Psoas muscle (tissue), 8 donors: ENCODE measurements around the gene SLC23A2. TPM values are rescaled to one million over a fixed set of nuclear protein-coding genes. Genes with fewer than 3 reads are reported as not detected.

Experiments used
- ATAC-seq, 4 donors: fragments of 200-7000 bp; cut with Tn5 transposase; one replicate each; pipeline ENCODE4 v1.9.1; 2020; ENCODE audit warnings: moderate library complexity in 3 of 4, mild to moderate bottlenecking in 2 of 4
- DNase-seq, 2 donors: peaks; one replicate each; pipeline ENCODE4 v3.0.0-alpha.2; 2020
- H3K27ac ChIP-seq: fragments of 200-600 bp; one replicate; pipeline ENCODE4 v1.8.0; 2022
- H3K27me3 ChIP-seq, 3 donors: fragments of 200-600 bp in 1 of 3; one replicate each; pipeline versions ENCODE4 v1.6.1 to v1.8.0; 2013 to 2022; ENCODE audit warnings: low read length in 2 of 3, mild to moderate bottlenecking in 2 of 3, moderate library complexity in 1 of 3; ENCODE audit not compliant: insufficient read depth in 3 of 3
- H3K36me3 ChIP-seq, 2 donors: fragments of 200-600 bp in 1 of 2; one replicate each; pipeline versions ENCODE4 v1.6.1 to v1.8.0; 2013 to 2022; ENCODE audit warnings: low read depth in 1 of 2, mild to moderate bottlenecking in 1 of 2, moderate library complexity in 1 of 2; ENCODE audit not compliant: insufficient read depth in 1 of 2
- H3K4me1 ChIP-seq: fragments of 200-600 bp; one replicate; pipeline ENCODE4 v1.8.0; 2022
- H3K4me3 ChIP-seq: fragments of 200-600 bp; one replicate; pipeline ENCODE4 v1.8.0; 2022; ENCODE audit warnings: mild to moderate bottlenecking
- H3K9me3 ChIP-seq: fragments of 200-600 bp; one replicate; pipeline ENCODE4 v1.8.0; 2022
- WGBS, 3 donors: extraction: QIAGEN DNeasy Blood & Tissue Kit; methylation state at CpG; one replicate each; pipeline versions ENCODE4 v1.1.6 to v1.1.7; 2013; 5-methylcytosine and 5-hydroxymethylcytosine counted together
- intact Hi-C, 2 donors: fragments of 100-400 bp; cut with DNase I; formaldehyde crosslinking; loops; one replicate each; pipeline versions ENCODE4 v1.11.0 to v1.14.2; 2022
- polyA plus RNA-seq, 3 donors: library from polyadenylated mRNA; stranded (reverse); fragments of 200-250 nt; gene quantifications; one replicate each; pipeline ENCODE4 v1.2.3, GENCODE V29; 2013
- total RNA-seq, 4 donors: library from RNA; stranded (reverse); fragmentation: NEBNext Ultra II Directional in 2 of 4; extraction: Animal tissue kit (Norgen Biotek cat#: 25700) in 2 of 4; gene quantifications; one replicate each; pipeline versions ENCODE4 v1.2.1 to v1.2.4, GENCODE V29; 2021 to 2023
- TF ChIP-seq, protein P1 (sequence below): fragments of 200-600 bp; IDR thresholded peaks from one replicate; pipeline ENCODE4 v1.8.0; 2022; ENCODE audit warnings: antibody characterized with exemption
- donor health status: healthy with polysubstance abuse.
- donor health status: DM: no; HTN: no; CAD: no; lungs with moderate emphysema.
- donor health status: Bipolar disorder and iron deficiency.
- donor health status: healthy.
- donor health status: DM: yes; HTN: yes; CAD: no.
- donor health status: DM: no; HTN: no; CAD: no.
- donor health status: DM: no; HTN: no; CAD: no.
- donor health status: DM: yes; HTN: yes; CAD: no.

Gene SLC23A2
- total and polyA plus RNA-seq, 7 donors = 0.87 to 4.9 (median 3.4) TPM

DNA sequence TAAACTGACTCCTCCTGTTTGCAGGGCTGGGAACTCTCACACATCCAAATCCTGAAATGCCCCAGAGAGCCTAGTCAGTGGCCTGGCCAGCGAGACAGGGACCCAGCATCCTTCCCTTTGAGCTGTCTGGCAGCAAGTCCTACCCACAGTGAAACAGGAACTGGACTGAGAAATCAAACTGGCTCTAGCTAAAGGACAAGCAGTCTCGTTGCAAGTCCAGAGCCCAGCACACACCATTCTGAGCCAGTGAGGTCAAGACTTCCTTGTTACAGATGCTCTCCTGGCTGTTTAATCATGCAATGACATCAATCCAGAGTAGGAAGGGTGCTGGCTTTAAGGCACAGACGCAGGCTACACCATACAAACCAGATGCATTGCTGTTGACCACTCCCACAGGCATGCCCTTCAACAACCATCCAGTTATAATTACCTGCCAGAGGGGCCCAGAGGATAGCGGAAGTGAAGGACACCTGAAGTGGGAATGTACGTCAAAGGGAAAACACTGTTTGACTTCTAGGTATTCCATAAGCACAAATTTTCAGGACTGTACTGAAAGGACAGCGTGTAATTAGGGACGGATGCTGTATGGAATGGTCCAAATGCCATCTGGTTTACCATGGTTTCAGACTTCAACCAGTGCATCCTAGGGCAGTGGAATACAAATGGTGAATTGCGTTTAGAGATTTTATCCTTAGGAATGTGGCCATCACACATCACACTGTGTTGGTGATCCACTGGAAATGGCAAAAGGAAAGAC, 114.4 kb downstream of the SLC23A2 start:
- peaks cover 4 to 42% of the 10 kb centered on the region in 2 donors for H3K36me3 ChIP-seq
- 75 to 85% (median 79%) methylated on average over 8 of the region's 8 CpGs for WGBS, 3 donors
- H3K9me3 ChIP-seq = no peaks in the 10 kb centered on the region
- H3K4me3 ChIP-seq = no peak overlapping the region
- TF ChIP-seq, protein P1, sequence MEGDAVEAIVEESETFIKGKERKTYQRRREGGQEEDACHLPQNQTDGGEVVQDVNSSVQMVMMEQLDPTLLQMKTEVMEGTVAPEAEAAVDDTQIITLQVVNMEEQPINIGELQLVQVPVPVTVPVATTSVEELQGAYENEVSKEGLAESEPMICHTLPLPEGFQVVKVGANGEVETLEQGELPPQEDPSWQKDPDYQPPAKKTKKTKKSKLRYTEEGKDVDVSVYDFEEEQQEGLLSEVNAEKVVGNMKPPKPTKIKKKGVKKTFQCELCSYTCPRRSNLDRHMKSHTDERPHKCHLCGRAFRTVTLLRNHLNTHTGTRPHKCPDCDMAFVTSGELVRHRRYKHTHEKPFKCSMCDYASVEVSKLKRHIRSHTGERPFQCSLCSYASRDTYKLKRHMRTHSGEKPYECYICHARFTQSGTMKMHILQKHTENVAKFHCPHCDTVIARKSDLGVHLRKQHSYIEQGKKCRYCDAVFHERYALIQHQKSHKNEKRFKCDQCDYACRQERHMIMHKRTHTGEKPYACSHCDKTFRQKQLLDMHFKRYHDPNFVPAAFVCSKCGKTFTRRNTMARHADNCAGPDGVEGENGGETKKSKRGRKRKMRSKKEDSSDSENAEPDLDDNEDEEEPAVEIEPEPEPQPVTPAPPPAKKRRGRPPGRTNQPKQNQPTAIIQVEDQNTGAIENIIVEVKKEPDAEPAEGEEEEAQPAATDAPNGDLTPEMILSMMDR = no peak
- H3K27ac ChIP-seq = no peak overlapping the region
- ATAC-seq = no peak
- intact Hi-C loops = no loop called here
- no peaks in the 10 kb centered on the region for H3K4me1 ChIP-seq
- no peaks in the 10 kb centered on the region for H3K27me3 ChIP-seq
- DNase-seq = no peak

DNA sequence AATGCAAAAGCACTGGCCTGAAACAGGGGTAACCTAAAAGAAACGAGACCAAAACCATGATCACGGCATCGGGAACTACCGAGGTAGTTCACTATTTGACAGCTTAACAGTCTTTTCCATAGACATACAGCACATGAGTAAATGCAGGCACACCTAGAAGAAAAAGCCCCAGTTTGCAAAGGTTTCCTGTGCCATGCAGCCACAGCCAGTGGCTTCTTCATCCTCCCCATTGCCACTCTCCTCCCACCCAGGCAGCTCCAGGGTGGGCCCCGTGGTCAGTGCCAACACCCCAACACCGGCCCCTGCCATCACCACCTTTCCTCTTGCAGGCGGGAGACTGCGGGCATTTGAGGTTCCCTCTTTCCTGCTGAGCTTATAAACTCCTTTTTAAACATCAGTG, 115.4 kb downstream of the SLC23A2 start:
- Histone ChIP-seq H3K27ac (no peak overlapping the region), H3K27me3 (no peaks in the 10 kb centered on the region), H3K4me1 (no peaks in the 10 kb centered on the region), H3K9me3 (no peaks in the 10 kb centered on the region), H3K36me3 (peaks cover 4 to 42% of the 10 kb centered on the region in 2 donors), H3K4me3 (no peak overlapping the region)
- intact Hi-C loops = no loop called here
- TF ChIP-seq, protein P1 = no peak
- ATAC-seq = no peak
- 80 to 93% (median 89%) methylated on average over 8 of the region's 8 CpGs for WGBS, 3 donors
- no peak for DNase-seq

DNA sequence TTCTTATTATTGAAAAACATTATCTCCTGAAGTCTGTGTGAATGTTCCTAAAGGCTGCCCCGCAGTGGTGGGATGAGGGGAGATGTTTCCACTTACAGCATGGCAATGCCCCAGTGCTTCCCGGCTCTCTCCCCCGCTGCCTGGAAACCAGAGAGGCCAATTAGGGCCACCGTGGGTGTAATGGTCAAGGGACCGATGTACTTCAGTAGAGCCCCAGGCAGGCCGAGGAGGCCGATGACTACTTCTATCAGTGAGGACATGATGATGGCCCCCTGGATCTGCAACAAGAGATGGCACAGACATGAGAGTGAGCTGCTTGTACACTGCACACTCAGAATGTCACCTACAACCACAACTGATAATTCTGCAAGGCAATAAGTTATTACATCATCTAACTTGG, 117.8 kb downstream of the SLC23A2 start:
- Histone ChIP-seq H3K27ac (no peak overlapping the region), H3K4me1 (no peaks in the 10 kb centered on the region), H3K4me3 (no peak overlapping the region), H3K36me3 (peaks cover 4 to 32% of the 10 kb centered on the region in 2 donors), H3K9me3 (no peaks in the 10 kb centered on the region), H3K27me3 (no peaks in the 10 kb centered on the region)
- ATAC-seq (no peak), DNase-seq (no peak)
- TF ChIP-seq, protein P1 = no peak
- intact Hi-C loops = no loop called here
- WGBS, 3 donors = 79 to 84% (median 84%) methylated on average over 7 of the region's 7 CpGs

DNA sequence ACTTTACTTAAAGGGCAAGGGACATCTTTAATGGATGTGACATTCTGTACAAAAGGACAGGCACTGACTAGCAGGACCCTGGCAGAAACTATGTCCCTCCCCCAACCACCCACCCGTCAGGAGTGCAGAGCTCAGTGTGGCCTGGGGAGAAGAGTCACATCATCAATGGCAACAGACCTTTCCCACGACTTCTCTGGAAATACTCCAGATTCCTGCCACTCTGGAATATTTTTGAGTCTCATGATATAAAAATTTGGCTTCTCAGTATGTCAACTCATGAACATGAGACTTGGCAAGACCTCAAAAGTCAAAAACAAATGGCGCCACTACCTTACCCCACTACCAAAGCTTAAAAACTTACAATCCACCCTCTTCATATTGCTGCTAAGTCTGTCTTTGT, 118.3 kb downstream of the SLC23A2 start:
- Histone ChIP-seq H3K27ac (no peak overlapping the region), H3K4me3 (no peak overlapping the region), H3K27me3 (no peaks in the 10 kb centered on the region), H3K9me3 (no peaks in the 10 kb centered on the region), H3K4me1 (no peaks in the 10 kb centered on the region), H3K36me3 (peaks cover 4 to 32% of the 10 kb centered on the region in 2 donors)
- ATAC-seq = no peak
- 77 to 78% (median 78%) methylated on average over 3 of the region's 3 CpGs for WGBS, 3 donors
- intact Hi-C loops = no loop called here
- TF ChIP-seq, protein P1 = no peak
- no peak for DNase-seq
